Trophoblast cell (in vitro differentiated cells and primary cell): Measurements from ENCODE around the gene MARCHF4.

Source experiments
- DNase-seq, 2 donors: peaks; one replicate each; pipeline ENCODE4 v3.0.0-alpha.2; 2016
- H2AFZ ChIP-seq: 2 replicates; pipeline ENCODE4 v1.6.1; 2013; ENCODE audit warnings: low read length, moderate library complexity, mild to moderate bottlenecking; ENCODE audit not compliant: insufficient read depth, poor library complexity
- H2AK5ac ChIP-seq: 2 replicates; pipeline ENCODE4 v1.6.1; 2013; ENCODE audit warnings: mild to moderate bottlenecking, low read length
- H2BK120ac ChIP-seq: 2 replicates; pipeline ENCODE4 v1.6.1; 2013; ENCODE audit warnings: low read length, mild to moderate bottlenecking, moderate library complexity; ENCODE audit not compliant: insufficient read depth, poor library complexity
- H2BK12ac ChIP-seq: 2 replicates; pipeline ENCODE4 v1.6.1; 2013; ENCODE audit warnings: mild to moderate bottlenecking, low read length, moderate library complexity
- H2BK5ac ChIP-seq: 2 replicates; pipeline ENCODE4 v1.6.1; 2013; ENCODE audit warnings: low read length, low read depth, moderate library complexity, mild to moderate bottlenecking; ENCODE audit not compliant: poor library complexity
- H3K14ac ChIP-seq: 2 replicates; pipeline ENCODE4 v1.6.1; 2013; ENCODE audit warnings: mild to moderate bottlenecking, low read length
- H3K18ac ChIP-seq: 2 replicates; pipeline ENCODE4 v1.6.1; 2013; ENCODE audit warnings: mild to moderate bottlenecking, low read length
- H3K23ac ChIP-seq: 2 replicates; pipeline ENCODE4 v1.6.1; 2013; ENCODE audit warnings: low read length
- H3K27ac ChIP-seq: 2 replicates; pipeline ENCODE4 v1.5.1; 2013; ENCODE audit warnings: low read depth, mild to moderate bottlenecking, inconsistent platforms, low read length, moderate library complexity
- H3K27me3 ChIP-seq: 2 replicates; pipeline ENCODE4 v1.6.1; 2013; ENCODE audit warnings: inconsistent platforms, mild to moderate bottlenecking, low read length, moderate library complexity; ENCODE audit not compliant: insufficient read depth
- H3K36me3 ChIP-seq, 2 experiments: 1 replicate in 1 of 2; 2 replicates in 1 of 2; pipeline ENCODE4 v1.6.1; 2013; ENCODE audit warnings: low read length in 2 of 2, mild to moderate bottlenecking in 2 of 2, moderate library complexity in 1 of 2; ENCODE audit not compliant: insufficient read depth in 2 of 2, control insufficient read depth in 1 of 2
- H3K4ac ChIP-seq: 2 replicates; pipeline ENCODE4 v1.6.1; 2013; ENCODE audit warnings: low read depth, mild to moderate bottlenecking, low read length, moderate library complexity
- H3K4me1 ChIP-seq, 2 experiments: 1 replicate in 1 of 2; 2 replicates in 1 of 2; pipeline ENCODE4 v1.6.1; 2013; ENCODE audit warnings: low read length in 2 of 2, mild to moderate bottlenecking in 2 of 2, moderate library complexity in 1 of 2; ENCODE audit not compliant: insufficient read depth in 2 of 2, control insufficient read depth in 1 of 2
- H3K4me2 ChIP-seq: 2 replicates; pipeline ENCODE4 v1.6.1; 2013; ENCODE audit warnings: inconsistent platforms, mild to moderate bottlenecking, low read length, moderate library complexity
- H3K4me3 ChIP-seq: 2 replicates; pipeline ENCODE4 v1.5.1; 2013; ENCODE audit warnings: mild to moderate bottlenecking, low read depth, low read length, inconsistent platforms
- H3K79me1 ChIP-seq: one replicate; pipeline ENCODE4 v1.6.1; 2013; ENCODE audit warnings: low read length
- H3K79me2 ChIP-seq: 2 replicates; pipeline ENCODE4 v1.6.1; 2013; ENCODE audit warnings: low read length, mild to moderate bottlenecking; ENCODE audit not compliant: control insufficient read depth, insufficient read depth, poor library complexity
- H3K9ac ChIP-seq: 2 replicates; pipeline ENCODE4 v1.6.1; 2013; ENCODE audit warnings: mild to moderate bottlenecking, low read length
- H3K9me3 ChIP-seq: 2 replicates; pipeline ENCODE4 v1.6.1; 2013; ENCODE audit warnings: low read depth, mild to moderate bottlenecking, control low read depth, inconsistent platforms, low read length; ENCODE audit not compliant: insufficient read depth
- H4K12ac ChIP-seq: 2 replicates; pipeline ENCODE4 v1.6.1; 2013; ENCODE audit warnings: low read depth, mild to moderate bottlenecking, low read length, moderate library complexity
- H4K8ac ChIP-seq: 2 replicates; pipeline ENCODE4 v1.6.1; 2013; ENCODE audit warnings: low read depth, mild to moderate bottlenecking, low read length, moderate library complexity
- H4K91ac ChIP-seq: one replicate; pipeline ENCODE4 v1.6.1; 2013; ENCODE audit warnings: low read depth, mild to moderate bottlenecking, low read length, moderate library complexity
- WGBS: extraction: QIAGEN DNeasy Blood & Tissue Kit; methylation state at CpG from one replicate; pipeline ENCODE4 v1.1.7; 2013; ENCODE audit warnings: missing lambda C conversion rate; ENCODE audit not compliant: insufficient read length, insufficient coverage; ENCODE audit errors: extremely low coverage; 5-methylcytosine and 5-hydroxymethylcytosine counted together

Gene MARCHF4

DNA sequence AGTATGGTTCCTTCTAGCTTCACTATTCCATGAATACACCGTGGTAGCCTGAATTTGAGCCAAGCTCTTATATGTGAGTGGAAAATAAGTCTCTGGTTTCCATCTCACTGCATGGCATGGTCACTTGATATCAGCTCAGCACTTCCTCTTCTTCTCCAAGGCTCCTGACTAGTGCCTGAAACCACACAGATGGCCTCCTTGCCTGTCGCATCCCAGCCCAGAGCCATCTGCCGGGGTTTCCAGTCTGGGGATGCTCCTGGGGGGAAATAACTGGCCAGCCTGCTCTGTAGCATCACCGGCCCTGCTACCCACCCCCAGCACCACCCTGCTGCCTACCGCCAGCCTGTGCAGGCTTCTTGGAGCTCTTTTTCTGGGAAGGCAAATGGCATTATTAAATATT lies 7.7 kb upstream of the MARCHF4 start:
- Histone ChIP-seq H3K4me1 (no peaks in the 10 kb centered on the region), H4K12ac (no peak overlapping the region), H3K27ac (no peak overlapping the region), H3K4me2 (no peak overlapping the region), H3K4me3 (no peak overlapping the region), H3K9ac (no peak overlapping the region), H3K27me3 (no peaks in the 10 kb centered on the region), H4K8ac (no peak overlapping the region), H2BK12ac (no peak overlapping the region), H2BK5ac (no peak overlapping the region), H2BK120ac (no peak overlapping the region), H3K9me3 (no peaks in the 10 kb centered on the region), H3K36me3 (no peaks in the 10 kb centered on the region), H2AK5ac (no peak overlapping the region), H3K23ac (no peak overlapping the region), H3K79me2 (no peaks in the 10 kb centered on the region), H2AFZ (no peak overlapping the region), H3K14ac (no peak overlapping the region), H4K91ac (no peak overlapping the region), H3K4ac (no peak overlapping the region), H3K18ac (no peak overlapping the region), H3K79me1 (no peaks in the 10 kb centered on the region)
- DNase-seq = no peak
- WGBS = no CpG with 5 or more reads among the region's 5 CpGs

DNA sequence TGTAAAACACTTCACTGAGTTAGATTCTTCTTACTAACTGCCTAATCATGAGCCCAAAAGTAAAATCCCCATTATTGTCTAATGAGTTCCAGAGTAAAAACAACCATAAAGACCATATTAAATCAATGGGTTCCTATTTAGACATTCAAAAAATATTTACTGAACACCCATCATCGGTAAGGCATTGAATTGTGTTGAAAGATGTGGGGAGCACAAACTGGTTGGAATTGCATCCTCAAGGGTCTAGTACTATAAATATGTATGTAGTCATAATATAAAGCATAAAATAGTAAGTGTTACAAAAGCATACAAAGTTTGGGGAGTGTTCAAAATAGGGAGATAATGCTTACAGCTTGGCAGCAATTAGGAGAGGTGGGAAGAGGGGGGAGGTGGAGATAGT lies 3.0 kb upstream of the MARCHF4 start:
- Histone ChIP-seq H4K8ac (no peak overlapping the region), H3K4me3 (no peak overlapping the region), H4K91ac (no peak overlapping the region), H3K4ac (no peak overlapping the region), H4K12ac (no peak overlapping the region), H3K4me1 (no peaks in the 10 kb centered on the region), H2BK5ac (no peak overlapping the region), H3K27ac (no peak overlapping the region), H2BK120ac (no peak overlapping the region), H3K14ac (no peak overlapping the region), H2AFZ (no peak overlapping the region), H3K9ac (no peak overlapping the region), H2AK5ac (no peak overlapping the region), H3K4me2 (no peak overlapping the region), H3K9me3 (peaks cover 2% of the 10 kb centered on the region), H3K79me2 (no peaks in the 10 kb centered on the region), H3K23ac (no peak overlapping the region), H3K79me1 (no peaks in the 10 kb centered on the region), H2BK12ac (no peak overlapping the region), H3K27me3 (peaks cover 13% of the 10 kb centered on the region), H3K36me3 (no peaks in the 10 kb centered on the region), H3K18ac (no peak overlapping the region)
- WGBS = no CpG with 5 or more reads among the region's 1 CpG
- DNase-seq = no peak

- no peak overlapping the region for H2BK120ac ChIP-seq
- no peaks in the 10 kb centered on the region for H3K79me1 ChIP-seq
- no peaks in the 10 kb centered on the region for H3K36me3 ChIP-seq
- H4K12ac ChIP-seq = no peak overlapping the region
- H3K4me1 ChIP-seq = no peaks in the 10 kb centered on the region
- H3K79me2 ChIP-seq = no peaks in the 10 kb centered on the region
- no peak overlapping the region for H3K14ac ChIP-seq
- no peak overlapping the region for H3K9ac ChIP-seq
- no peak overlapping the region for H3K23ac ChIP-seq
- H2BK5ac ChIP-seq = no peak overlapping the region
- no peak overlapping the region for H3K4ac ChIP-seq
- H2BK12ac ChIP-seq = no peak overlapping the region
- no peak overlapping the region for H2AK5ac ChIP-seq
- H3K4me3 ChIP-seq = no peak overlapping the region
- H3K18ac ChIP-seq = no peak overlapping the region
- H3K4me2 ChIP-seq = no peak overlapping the region
- H3K27me3 ChIP-seq = peaks cover 16% of the 10 kb centered on the region
- no peak overlapping the region for H4K91ac ChIP-seq
- no peak overlapping the region for H2AFZ ChIP-seq
- H3K27ac ChIP-seq = no peak overlapping the region
- H3K9me3 ChIP-seq = peaks cover 2% of the 10 kb centered on the region
- no peak overlapping the region for H4K8ac ChIP-seq
- no peak for DNase-seq
Observed at GRCh38 chr2:216373896-216374295, 1.6 kb upstream of the MARCHF4 start.

GRCh38 chr2:216372761-216373291 lies 543 bp upstream of the MARCHF4 start:
- H3K4me3 ChIP-seq = no peak overlapping the region
- no peak overlapping the region for H4K91ac ChIP-seq
- H3K36me3 ChIP-seq = no peaks in the 10 kb centered on the region
- no peak overlapping the region for H3K4ac ChIP-seq
- H2AK5ac ChIP-seq = no peak overlapping the region
- no peak overlapping the region for H4K8ac ChIP-seq
- DNase-seq = peak; percentile 66 to 93
- no peak overlapping the region for H2AFZ ChIP-seq
- peaks cover 16% of the 10 kb centered on the region for H3K27me3 ChIP-seq
- no peak overlapping the region for H3K4me2 ChIP-seq
- H4K12ac ChIP-seq = no peak overlapping the region
- H3K9me3 ChIP-seq = peaks cover 2% of the 10 kb centered on the region
- H3K14ac ChIP-seq = no peak overlapping the region
- no peak overlapping the region for H3K18ac ChIP-seq
- no peak overlapping the region for H2BK5ac ChIP-seq
- H3K4me1 ChIP-seq = no peaks in the 10 kb centered on the region
- no peak overlapping the region for H3K27ac ChIP-seq
- no peak overlapping the region for H3K9ac ChIP-seq
- no peaks in the 10 kb centered on the region for H3K79me1 ChIP-seq
- no peak overlapping the region for H2BK12ac ChIP-seq
- no peaks in the 10 kb centered on the region for H3K79me2 ChIP-seq
- no peak overlapping the region for H3K23ac ChIP-seq
- no peak overlapping the region for H2BK120ac ChIP-seq
- no CpG with 5 or more reads among the region's 6 CpGs for WGBS
